PFSK-1 (cell line): ENCODE data around the gene GP1BB.

Experiments used
- POLR2AphosphoS5 ChIP-seq: IDR thresholded peaks from 2 replicates; pipeline ENCODE4 v1.6.1; 2012; ENCODE audit warnings: low read depth, mild to moderate bottlenecking, control low read depth, low read length, moderate library complexity
- REST ChIP-seq, 2 experiments: IDR thresholded peaks; 2 replicates each; pipeline versions ENCODE4 v1.6.1 to v1.8.0; 2011 to 2012; ENCODE audit warnings: low read depth in 2 of 2, low read length in 2 of 2, control low read depth in 1 of 2, inconsistent platforms in 1 of 2, mild to moderate bottlenecking in 1 of 2, moderate library complexity in 1 of 2; ENCODE audit not compliant: insufficient read depth in 1 of 2
- SIN3A ChIP-seq: IDR thresholded peaks from 2 replicates; pipeline ENCODE4 v1.6.1; 2012; ENCODE audit warnings: mild to moderate bottlenecking, low read length, moderate library complexity, borderline replicate concordance; ENCODE audit not compliant: insufficient read depth
- TAF1 ChIP-seq: IDR thresholded peaks from 2 replicates; pipeline ENCODE4 v1.6.1; 2012; ENCODE audit warnings: low read length, control low read depth, borderline replicate concordance; ENCODE audit not compliant: insufficient read depth

- TF ChIP-seq POLR2AphosphoS5 (no peak), TAF1 (no peak), REST (IDR thresholded peaks at IDR 0.05; ENCODE audit: insufficient read depth in 1 of 2, low read depth in 2 of 2, low read length in 2 of 2) (no peak), SIN3A (no peak)
These were observed 48.4 kb upstream of the GP1BB start for GRCh38 chr22:19674929-19675253.
